HG03280 (cell line): ENCODE data around the gene HLA-C.
A peak's percentile ranks its signal among the peaks of the same experiment; 100 is the strongest.
"Not testable (repeated sequence)": the region's sequence is repeated elsewhere in the genome, so short reads cannot be mapped to it uniquely, and the experiment has no call there.

Experiments used
- ATAC-seq: cut with Tn5 transposase; IDR thresholded peaks from one replicate; pipeline ENCODE4 v1.9.1; 2021; ENCODE audit warnings: mild to moderate bottlenecking, moderate library complexity; ENCODE audit not compliant: unreplicated experiment

HLA-C gene

DNA sequence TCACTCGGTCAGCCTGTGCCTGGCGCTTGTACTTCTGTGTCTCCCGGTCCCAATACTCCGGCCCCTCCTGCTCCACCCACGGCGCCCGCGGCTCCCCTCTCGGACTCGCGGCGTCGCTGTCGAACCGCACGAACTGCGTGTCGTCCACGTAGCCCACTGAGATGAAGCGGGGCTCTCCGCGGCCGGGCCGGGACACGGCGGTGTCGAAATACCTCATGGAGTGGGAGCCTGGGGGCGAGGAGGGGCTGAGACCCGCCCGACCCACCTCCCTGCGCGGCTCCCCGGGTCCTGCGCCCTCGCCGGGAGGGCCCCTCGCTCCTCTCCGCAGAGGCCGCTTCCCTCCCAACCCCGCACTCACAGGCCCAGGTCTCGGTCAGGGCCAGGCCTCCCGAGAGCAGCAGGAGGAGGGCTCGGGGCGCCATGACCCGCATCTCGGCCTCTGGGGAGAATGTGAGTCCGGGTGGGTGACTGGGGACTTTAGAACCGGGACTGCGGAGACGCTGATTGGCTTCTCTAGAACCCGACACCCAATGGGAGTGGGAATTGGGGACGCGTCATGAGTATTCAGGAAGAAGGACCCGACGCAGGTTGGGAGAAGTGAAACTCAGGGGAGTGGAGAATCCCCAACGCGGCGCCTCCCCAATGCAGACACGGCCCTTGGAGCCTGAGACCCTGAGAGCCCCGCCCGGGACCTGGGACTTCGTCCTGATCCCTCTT, at the start of gene HLA-C:
Gene HLA-C (minus strand): TSS at position 452 of the 717 bp plus-strand sequence. CDS start 21 bp downstream, at position 431.
- ATAC-seq: peak; percentile 72

DNA sequence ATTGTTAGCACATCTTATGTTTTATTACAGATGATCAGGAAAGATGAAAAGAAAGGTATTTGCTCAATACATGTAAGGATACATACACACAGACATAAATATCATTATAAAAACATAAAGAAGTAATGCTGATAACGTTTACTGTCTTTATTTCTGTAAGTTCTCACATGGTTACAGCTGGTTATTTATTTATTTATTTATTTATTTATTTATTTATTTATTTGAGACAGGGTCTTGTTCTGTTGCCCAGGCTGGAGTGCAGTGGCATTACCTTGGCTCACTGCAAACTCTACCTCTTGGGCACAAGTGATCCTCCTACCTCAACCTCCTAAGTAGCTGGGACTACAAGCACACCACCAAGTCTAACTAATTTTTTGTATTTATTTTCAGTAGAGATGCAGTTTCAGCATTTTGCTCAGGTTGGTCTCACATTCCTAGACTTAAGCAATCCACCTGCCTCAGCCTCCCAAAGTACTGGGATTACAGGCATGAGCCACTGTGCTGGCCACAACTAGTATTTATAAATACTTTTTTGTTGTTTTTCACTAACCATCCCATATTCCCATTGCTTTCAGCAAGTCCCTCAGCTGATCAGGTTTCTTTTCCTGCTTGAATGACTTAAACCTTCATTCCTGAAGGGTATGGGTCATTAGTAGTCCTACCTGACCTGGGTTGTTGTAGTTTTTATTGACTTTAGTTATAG, 49.3 kb upstream of the HLA-C start:
- ATAC-seq: no peak

DNA sequence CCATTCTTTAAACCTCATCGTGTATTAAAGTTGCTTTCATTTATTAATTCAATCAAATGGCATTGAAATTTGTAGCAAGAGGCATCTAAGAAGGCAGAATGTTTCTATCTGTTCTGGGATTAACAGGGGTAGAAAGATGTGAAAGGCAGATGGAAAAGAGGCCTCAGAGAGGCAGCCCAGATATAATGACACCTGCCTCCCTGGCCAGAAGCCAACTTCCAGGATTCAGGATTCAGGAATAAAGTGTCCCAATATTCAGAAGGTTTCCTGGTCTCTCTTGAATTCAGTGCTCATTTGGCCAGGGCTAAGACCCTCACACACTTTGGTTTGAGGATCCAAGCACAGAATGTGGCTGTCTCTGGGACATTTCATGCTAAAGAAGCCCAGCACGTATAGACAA, 45.1 kb upstream of the HLA-C start:
- no peak for ATAC-seq

DNA sequence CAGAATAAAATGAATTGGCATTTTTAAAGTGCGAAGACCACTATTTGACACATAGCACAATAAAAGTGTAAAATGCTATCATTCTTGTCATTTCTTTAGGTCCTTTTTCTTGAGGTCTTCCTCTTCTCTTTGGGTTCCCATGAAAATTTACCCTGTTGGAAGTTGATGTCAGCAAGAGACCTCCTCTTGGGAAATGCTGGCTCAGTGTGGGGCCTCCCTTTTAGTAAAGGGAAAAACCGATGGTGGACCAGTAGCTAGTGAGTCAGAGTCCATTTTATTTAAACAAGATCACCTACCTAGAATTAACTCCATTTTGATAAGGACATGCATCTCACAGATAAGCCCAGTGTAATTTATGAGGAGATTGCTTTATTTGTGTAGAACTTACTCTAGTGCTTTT, 37.7 kb upstream of the HLA-C start:
- no peak for ATAC-seq

DNA sequence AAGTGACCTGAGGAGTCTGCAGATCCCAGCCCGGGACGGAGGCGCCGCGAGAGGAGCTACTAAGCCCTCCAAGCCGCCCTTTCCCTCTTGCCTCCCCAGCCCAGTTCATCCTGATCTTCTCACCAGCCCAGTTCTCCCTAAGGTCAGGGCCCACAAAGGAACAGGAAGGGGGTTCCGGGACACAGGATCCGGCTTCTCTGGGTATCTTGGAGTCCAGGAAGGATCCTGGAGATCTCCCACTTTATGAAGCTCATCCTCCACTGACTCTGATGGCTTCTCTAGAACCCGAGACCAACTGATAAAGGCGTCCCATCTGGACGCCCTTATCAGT, 36.9 kb upstream of the HLA-C start:
- ATAC-seq: no peak

DNA sequence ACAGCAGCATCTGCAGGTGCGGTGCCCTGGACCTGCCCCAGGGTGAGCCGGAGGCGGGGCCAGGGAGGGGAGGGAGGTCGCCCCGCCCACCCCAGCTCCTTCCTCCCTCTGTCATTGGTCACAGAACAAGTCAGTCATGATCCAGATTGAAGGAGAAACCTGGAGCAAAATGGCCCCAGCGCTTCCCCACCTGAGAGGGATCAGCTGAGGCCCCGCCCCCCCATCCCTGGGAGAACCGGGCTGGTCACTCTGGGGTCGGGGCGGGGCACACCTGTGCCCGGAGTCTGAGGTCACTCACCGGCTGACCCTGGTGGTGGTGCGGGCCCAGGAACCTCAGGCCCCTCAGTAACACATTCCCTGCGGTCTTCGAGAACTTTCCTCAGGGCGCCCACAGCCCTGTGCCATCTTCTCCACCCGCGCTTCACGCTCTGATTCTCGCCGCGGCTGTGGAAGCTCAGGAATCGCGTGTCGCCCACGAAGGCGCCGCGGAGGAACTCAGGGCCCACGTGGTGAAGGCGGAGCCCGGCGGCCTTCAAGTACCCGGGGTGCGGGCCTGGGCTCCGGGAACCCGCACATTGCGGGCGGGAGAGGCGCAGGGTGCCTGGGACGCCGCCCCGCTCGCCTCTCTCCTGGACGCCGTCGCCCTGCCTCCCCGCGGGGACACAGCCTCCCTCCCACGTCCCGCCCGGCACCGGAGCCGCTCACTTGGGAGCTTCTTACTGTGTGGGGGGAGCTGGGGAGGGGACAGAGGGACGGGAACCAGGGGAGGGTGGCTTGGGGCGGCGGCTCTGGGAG, 36.4 kb upstream of the HLA-C start:
- no peak for ATAC-seq

DNA sequence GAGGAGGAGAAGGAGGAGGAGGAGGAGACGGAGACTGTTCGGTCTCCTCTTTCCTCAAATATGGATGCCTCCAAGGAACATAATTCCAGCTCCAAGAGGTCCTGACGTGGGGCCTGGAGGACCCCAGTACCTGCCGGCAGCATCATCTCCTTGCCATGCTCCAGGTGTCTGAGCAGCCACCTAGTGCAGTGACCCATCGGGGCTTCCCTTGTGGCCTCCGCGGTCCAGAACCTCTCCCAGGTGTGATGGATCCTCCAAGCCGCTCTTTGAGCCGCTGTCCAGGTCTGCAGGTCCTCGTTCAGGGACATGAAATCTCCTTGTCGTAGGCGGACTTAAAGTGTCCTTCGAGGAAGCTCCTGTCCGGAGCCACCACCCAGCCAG, 35.8 kb upstream of the HLA-C start:
- ATAC-seq: no peak

DNA sequence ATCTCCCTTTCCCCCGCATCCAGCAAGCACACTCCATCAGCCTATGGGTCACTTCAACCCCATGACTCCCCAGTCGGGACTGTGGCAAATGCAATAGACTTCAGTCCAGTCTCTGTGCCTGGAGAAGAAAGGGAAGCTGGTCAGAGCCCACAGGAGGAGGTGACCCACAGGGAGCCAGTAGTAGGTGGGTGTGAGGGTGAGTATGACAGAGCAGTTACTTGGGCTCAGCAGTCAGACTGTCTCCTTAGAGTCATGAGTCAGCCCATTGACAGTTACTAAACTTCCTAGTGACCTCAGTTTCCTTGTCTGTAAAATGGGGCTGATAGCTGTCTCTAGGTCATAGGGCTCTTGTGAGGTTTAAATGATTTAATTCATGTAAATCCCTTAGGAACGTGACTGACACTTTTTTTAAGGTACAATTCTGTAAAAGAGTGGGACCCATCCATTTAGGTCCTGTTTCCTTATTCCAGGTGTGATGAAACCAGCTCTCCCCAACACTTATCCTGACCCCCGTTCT, 33.9 kb upstream of the HLA-C start:
- no peak for ATAC-seq

DNA sequence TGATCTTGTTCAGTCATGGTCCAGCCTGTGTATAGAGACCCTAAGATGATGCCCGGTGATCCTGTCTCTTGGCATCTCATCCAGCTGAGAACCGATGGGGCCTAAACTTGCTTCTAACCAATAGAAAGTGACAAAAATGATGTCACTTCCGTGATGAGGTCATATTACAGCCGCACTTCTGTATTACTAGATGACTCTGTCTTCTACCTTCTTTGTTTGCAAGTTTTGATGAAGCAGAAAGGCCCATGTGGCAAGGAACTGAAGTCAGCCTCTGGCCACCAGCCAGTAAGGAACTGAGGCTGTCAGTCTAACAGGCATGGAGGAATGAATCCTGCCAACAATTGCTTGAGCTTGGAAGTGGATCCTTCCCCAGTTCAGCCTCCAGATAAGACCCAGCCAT, 32.8 kb upstream of the HLA-C start:
- no peak for ATAC-seq

DNA sequence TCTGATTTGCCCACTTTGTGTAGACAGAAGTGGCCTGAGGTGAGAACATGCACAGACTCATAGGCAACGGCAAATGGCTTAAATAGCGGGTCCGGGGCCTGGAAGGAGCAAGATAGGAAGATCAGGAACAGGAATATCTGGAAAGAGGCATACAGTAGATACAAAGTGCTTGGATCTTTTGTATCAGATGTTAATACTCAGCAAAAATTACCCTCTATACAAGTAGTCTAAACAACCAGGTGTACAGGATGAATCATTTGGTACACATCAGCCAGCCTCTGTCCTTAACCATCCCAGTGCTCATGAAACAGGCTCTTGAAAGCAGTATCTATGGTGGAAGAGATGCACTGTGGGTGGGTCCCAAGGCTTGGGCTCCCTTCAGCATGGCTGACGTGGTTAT, 28.9 kb upstream of the HLA-C start:
- ATAC-seq: no peak

DNA sequence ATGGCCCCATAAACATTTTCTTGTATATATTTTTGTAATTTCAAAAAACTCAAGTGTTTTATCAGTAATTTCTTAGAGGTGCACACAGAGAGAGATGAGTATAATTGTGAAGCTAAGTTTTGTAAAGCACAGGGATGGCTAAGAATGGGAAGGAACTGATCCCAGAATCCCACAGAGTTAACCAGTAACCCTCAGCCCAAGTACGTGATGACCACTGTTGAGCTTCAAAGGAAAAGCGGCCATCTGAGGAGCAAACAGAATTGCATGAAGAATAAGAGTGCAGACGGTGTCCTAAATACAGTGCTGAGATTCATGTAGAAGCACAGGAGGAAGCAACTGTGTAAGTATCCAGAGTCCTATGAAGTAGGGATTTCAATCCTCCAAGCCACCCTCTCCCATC, 28.1 kb upstream of the HLA-C start:
- ATAC-seq: no peak

DNA sequence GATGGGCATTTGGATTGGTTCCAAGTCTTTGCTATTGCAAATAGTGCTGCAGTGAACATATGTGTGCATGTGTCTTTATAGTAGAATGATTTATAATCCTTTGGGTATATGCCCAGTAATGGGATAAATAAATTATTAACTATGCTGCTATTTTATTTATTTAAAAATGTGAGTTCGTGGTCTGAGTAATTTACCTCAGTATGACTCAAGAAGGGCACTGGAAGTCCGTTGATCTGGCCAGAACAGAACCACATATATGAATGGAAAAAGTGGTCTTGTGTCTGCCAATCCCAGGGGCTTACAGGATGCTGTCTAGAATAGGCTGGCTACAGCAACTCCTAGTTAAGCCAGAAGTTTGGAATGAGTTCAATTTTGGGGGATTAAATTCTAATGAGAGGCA, 27.6 kb upstream of the HLA-C start:
- ATAC-seq: no peak

DNA sequence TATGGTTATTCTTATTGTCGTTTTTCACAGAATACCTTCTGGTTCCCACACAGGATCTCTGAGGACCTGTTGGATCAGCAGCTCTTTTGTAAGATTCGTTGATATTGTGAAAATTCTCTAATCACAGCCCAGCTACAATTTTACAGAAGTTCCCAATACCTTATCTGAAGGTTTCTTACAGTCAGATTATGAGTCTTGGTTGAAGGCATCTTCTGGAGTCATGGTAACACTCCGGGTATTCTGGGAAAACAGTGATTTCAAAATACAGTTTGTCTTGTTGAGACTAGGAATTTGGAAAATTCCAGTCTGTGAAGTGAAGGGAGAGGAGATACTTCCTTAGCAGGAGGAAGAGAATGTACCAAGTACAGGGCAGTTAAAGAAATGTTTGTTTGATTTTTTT, 22.2 kb upstream of the HLA-C start:
- no peak for ATAC-seq

DNA sequence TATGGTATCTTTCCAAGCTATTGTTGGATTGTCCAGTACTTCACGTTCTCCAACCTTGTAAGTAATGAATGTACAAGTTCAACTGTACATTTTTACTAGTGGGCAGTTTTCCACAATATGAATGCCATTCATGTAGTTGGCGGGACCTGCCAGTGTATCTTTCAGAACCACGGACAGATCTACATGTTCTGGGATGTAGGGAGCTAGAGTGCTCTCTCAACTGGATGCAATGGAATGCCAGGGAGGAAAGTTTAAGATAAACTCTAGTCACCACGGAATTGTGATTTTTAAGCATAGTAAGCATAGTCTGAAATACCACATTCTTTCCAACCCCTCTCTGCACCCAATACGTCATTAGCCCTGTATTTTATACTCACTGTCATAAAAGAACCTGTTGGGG, 21.5 kb upstream of the HLA-C start:
- no peak for ATAC-seq

DNA sequence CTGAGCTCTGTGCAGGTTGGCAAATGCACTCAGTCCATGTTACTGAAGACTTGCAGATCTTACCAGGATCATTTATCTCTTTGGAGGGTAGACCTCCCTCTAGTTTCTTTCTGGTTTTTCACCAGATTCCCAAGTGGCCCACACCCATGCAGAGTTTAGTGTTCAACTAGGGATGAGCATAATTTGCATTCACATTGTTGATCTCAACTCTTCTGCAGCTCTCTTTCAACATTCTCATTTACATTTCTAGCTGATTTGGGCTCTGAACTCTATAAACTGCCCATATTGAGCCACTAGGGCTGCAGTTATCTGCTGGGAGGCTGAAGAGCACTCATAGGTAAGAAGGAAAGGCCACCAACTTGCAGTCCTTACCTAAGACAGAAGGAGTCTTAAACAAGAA, 17.9 kb upstream of the HLA-C start:
- ATAC-seq: no peak

DNA sequence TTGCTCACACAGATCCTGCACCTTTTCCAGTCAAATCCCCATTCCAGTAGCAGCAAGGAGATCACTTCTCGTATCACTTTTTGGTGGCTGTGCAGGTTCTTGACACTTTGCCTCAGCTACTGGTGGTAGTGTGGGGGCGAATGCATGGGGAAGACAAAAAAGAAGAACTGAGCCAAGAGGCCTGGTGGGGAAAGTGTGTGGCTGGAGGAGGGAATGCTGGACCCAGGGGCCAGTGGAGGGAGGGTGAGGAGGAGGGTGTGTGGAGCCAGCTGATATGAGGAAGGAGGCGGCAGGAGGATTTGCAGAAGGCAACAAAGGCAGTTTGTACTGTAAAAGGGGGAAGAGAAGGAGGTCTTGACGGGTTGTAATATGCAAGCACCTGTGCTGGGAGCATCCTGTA, 15.7 kb upstream of the HLA-C start:
- ATAC-seq: no peak

DNA sequence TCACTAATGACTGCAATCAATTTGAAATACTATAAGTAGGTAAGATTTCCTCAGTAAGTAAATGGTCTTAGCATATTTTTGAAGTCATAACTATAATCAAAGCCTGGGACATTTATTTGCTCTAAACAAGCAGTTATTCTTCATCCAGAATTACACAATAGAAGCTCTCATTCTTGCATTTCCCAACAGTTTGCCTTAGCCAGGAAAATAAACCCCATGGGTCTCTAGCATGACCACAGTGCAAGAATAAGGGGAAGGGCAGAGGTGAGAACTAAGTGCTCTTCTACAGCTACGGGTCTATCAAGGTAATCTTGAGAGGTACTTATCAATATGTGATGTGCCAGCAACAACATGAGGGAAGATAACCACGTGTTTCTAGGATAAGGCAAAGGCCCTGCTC, 14.1 kb upstream of the HLA-C start:
- no peak for ATAC-seq

DNA sequence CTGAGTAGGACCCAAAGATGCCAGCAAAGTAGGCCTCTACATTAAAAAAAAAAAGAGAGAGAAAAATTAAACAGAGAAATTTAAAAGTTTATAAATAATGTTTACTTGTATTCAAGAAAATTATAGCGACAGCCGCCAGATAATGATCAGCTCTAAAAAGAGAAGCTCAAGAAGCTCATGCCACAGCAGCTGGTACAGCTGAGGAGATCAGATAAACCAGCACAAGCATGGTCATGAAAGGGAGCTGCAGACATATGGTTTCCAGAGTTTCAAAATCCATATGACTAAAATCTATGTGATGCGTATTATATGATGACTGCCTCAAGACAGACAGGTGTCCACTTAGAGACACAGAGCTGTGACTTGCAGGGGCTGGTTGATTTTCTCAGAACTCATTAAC, 13.6 kb upstream of the HLA-C start:
- no peak for ATAC-seq

DNA sequence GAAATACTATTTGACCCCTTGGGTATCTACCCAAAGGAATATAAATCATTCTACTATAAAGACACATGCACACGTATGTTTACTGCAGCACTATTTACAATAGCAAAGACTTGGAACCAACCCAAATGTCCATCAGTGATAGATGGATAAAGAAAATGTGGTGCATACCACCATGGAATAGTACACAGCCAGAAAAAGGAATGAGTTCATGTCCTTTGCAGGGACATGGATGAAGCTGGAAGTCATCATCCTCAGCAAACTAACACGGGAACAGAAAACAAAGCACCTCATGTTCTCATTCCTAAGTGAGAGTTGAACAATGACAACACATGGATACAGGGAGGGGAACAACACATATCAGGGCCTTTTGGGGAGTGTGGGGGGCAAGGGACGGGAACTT, 7.8 kb upstream of the HLA-C start:
- ATAC-seq: not testable (repeated sequence)

DNA sequence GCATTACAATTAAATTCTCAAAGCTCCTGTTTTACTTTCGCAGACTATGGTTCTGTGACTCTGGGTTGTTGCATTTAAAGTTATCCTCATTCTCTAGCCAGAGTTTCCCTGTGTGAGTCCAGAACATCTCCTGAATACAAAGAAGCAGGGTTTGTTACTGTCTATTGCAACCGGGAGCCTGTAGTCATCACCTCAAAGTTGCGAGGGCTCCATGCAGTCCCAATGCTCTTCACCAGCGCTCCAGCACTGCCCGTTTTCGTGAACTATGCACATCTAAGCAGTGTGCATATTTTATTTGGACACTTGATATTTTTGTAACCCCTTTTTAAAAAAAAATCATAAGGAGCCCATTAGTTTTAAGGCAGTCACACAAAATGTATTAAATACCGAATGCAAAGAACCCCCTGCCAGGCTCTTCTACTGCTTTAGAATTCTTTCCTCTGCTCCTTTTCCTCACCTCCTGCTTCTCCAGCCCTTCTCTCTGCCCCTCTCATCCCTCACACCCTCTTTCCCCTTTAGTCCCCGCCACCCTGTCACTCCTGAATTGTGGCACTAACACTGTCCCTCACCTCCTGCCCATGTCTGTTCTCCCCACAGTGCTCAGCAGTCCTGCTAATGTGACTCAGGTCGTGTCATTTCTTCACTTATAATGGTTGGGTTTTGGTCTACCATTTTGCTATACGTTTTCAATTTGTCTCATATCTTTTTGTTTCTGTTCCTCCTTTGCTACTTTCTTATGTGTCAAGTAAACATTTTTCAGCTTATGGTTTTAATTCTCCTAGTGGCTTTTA, 1.1 kb upstream of the HLA-C start:
- ATAC-seq: no peak

DNA sequence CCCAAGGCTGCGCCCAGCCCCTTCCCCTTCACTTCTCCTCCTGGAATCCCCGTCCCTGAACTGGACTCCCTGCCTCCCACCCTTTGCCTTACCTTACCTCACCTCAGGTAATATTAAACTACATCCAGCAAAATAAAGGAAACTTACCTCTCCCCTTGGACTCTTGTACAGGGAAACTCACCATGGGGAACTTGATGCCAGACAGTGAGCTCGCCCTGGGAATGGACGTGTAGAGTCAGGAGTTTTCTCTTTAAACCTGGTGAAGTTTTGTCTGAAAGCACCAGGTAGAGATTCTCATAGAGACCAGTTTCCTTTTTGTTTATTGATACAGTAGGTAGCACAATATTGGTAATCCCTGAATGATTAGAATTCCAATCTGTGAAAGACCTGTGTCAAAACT, 544 bp upstream of the HLA-C start:
- no peak for ATAC-seq
